Hippocampal formation (tissue), 2 donors: ENCODE measurements around the gene CCDC106.
A peak's percentile ranks its signal among the peaks of the same experiment; 100 is the strongest.

ENCODE experiments used
- DNase-seq, 2 donors: peaks; one replicate each; lab custom pipeline; 2025; lab: John Stamatoyannopoulos, UW

CCDC106 gene

DNA sequence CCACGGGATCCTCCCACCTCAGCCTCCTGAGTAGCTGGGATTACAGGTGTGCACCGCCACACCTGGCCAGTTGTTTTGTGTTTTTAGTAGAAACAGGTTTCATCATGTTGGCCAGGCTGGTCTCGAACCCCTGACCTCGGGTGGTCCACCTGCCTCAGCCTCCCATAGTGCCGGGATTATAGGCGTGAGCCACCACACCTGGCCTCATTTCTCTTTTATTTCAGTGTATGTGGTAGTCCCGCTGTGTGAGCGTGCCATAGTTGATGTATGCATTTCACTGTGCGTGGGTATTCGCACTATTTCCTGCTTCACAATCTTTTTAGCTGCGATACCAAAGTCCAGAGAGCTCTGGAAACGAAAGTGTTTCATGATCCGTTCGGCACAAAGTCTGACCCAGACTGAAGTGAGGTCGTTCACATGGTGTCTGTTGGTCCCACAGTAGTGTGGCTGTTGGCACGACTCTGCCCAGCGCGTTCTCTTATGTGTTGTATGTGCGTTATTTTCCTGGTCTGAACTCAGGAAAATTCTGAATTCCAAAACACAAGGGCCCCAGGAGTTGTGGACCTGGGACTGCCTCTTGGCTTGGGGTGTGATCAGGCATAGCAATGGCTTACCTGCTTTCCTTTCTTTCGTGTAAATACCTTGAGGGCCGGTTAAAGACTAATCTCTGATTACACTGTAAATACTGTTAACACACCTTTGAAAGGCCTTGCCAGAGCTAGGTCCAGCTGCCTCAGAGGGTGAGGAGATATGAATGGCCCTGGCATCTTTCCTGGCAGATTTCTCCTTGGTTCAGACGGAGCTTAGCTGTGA lies 35.6 kb downstream of the CCDC106 start:
- no peak for DNase-seq

DNA sequence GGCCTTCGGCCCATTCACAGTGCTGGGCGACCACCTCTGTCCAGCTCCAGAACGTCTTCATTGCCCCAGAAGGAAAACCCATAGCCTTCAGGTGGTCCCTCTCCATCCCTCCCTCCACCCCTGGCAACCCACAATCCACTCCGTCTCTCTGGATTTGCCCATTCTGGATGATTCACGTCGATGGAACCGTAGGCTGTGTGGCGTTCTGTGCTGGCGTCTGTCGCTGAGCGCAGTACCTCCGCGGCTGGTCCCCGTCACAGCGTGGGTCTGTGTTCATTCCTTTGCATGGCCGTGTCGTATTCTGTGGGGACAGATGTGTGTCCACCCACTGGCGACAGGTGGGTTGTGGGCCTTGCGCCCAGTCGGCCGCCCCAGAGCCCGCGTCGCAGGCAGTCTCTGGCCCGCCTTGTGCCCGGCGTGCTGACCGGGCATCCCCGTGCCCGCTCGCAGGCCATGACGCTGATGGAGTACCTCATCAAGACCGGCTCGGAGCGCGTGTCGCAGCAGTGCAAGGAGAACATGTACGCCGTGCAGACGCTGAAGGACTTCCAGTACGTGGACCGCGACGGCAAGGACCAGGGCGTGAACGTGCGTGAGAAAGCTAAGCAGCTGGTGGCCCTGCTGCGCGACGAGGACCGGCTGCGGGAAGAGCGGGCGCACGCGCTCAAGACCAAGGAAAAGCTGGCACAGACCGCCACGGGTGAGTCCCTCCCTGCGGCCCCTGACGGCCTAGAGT lies 37.1 kb downstream of the CCDC106 start:
- DNase-seq: no peak

DNA sequence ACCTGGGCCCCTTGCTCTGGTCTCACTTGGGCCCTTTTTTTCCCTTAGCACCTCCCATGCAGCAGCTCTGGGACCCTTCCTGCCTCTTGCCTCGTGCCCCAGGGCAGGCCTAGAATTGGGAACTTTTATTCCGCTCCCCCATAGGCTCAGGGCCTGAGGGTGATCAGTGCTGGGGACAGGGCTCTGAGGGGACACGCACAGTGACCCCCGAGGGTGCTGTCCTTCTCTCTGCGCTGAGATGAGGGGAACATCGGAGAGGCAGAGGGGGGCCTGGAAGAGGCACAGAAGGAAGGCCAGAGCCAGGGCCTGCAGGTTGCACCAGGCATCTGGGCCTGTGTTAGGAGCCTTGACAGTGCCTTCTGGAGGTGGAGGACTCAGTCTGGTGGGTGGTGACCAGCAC lies 37.8 kb downstream of the CCDC106 start:
- no peak for DNase-seq

DNA sequence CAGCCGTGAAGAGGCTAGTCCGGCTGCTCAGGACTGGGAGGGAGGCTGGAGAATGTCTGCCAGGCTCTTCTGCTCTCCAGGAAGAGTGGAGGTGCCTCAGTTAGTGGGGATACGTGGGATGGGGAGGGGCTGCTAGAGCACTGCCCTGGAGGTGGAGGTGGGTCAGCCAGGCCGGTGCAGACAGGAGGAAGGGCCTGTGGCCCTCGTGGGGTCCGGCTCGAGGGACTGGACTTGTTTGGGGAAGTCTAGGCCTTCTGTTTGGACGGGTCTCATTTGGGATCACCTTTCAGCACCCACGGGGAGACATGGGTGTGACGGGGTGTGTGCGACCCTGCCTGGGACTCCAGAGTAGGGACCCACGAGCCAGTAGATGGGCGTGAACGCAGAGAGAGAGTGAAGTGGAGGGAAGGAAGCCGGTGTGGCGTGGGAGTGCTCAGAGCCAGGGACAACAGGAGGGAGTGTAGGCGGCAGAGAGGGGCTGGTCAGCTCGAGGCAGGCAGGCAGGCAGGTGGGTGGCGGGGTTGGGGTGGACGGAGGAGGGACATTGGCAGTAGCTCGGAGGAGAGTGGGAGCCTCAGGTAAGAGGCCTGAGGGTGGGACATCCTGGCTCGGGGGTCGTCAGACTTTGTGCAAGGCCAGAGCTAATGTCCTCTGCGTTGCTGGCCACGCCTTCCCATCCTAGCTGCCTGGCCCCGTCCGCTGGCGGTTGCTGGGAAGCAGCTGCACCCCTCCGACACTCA lies 38.5 kb downstream of the CCDC106 start:
- no peak for DNase-seq

DNA sequence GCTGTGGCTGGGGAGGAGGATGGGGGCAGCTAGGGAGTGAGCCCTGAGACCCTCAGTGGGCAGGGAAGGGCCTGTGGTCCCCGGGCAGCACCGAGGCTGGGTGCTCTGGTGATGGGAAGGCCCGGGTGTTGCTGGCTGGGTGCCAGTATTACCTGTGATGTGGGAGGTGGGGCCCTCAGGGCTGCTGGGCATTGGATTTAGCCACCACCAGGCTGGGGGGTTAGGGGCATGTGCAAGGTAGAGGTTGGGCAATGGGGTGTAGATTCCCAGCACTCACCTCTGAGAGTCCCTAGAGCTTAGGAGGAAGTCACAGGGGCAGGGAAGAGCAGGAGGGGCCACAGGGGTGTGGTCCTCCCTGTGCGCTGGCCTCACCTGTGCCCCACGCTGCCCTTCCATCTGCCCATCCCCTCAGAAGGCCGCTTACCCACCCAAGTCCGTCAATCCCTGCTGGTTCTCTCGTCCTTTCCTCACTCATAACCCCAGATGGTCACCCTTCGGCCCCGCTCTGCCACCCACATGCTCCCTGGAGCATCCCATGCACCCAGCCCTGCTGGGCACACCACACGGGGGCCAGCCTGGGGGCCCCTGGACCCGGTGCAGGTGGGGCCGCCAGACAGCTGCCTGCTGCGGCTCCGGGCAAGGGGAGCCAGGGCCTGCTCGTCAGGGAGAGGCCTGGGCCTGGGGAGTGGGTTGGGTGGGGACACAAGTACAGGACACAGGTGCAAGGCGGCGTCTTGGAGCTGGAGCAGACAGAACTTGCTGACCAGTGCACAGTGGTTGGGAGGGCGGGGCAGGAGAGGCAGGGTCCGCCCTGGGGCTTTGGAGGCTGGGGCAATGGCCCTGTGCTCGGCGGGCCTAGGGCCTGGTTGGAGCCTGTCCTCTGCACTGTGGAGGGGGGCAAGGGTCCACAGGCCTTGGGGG lies 39.5 kb downstream of the CCDC106 start:
- DNase-seq: no peak

DNA sequence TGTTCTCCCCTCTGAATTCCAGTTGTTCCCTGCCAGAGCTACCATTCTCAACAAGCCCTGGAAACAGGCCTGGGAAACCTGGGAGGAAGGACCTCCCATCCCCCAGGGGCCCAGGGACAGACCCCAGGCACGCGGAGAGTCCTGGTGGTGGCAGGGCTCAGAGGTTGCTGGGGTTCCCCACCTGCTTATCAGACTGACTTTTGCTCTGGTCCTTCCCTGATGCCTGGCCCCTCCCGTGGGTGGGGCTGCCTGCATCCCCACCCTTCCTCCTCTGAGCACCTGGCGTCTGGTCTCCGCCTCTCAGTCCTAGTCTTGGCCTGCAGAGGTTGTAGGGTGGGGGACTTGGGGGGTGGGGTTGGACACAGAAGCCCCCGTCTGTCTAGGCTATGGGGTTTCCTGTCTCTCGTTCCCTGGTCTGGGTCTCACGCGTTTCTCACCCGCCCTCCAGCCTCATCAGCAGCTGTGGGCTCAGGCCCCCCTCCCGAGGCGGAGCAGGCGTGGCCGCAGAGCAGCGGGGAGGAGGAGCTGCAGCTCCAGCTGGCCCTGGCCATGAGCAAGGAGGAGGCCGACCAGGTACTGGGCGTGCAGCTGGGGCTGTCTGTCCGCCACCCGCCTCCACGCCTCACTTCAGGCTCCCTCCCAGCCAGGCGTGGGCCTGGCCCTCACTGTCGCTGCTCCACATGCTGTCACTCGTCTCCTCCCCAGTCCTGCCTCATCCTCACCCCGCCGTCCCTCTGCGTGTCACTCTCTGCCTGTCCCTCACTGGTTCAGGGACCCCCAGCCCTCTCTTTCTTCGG lies 40.6 kb downstream of the CCDC106 start:
- DNase-seq: no peak

DNA sequence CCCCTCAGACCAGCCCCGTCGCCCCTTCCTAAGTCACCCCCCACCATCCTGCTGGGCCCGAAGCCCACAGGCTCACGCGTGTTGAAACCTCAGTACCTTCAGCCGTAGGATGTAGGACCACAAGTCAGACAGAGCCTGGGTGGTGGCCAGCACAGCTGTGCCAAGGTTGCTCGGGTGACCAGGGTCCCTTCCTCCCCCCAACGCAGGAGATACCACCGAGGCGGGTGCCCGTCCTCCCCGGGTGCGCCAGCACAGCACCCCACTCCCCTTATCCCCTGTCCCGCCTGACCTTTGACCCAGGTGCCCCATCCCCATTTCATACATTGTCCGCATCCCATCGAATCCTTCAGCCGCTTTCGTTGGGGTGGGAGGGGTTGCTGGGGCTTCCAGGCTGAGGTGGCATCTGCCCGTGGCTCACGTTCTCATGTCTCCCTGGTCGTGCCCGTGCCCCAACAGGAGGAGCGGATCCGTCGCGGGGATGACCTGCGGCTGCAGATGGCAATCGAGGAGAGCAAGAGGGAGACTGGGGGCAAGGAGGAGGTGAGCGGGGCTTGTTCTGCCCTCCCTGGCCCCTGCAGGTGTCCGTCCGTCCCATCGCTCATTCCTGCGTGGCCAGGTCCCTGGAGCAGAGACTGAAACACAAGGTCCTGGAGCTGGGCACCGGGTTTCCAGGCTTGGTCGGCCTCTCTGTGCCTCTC lies 41.5 kb downstream of the CCDC106 start:
- DNase-seq: no peak

DNA sequence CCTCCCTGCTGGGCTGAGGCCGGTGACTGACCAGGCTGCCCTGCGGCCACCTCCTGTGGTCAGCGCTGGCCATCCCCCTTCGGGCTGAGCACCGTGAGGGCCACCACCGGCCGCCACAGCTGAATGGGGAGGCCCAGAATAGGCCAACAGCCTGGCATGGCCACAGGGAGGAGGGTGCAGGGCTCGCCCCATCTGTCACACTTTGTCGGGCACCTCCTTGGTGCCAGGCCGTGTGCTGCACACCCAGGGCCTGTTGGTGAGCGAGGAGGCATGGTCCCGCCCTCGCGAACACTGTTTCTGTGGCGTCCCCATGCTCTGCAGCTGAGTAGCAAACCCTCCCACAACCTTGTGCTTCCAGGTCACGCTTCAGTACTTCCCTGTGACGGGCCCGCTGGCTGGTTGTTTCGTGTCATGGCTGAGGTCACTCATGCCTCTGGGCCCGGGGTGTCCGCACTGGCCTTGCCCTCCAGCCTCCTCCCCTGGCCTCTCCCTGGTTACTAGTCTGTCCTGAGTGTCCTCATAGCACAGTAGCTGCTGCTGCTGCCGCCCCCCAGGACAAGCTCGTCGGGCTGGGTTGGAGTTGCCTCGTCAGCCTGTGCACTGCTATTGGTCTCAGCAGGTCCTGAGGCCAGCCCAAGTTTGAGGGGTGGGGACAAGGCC lies 42.2 kb downstream of the CCDC106 start:
- DNase-seq: no peak

DNA sequence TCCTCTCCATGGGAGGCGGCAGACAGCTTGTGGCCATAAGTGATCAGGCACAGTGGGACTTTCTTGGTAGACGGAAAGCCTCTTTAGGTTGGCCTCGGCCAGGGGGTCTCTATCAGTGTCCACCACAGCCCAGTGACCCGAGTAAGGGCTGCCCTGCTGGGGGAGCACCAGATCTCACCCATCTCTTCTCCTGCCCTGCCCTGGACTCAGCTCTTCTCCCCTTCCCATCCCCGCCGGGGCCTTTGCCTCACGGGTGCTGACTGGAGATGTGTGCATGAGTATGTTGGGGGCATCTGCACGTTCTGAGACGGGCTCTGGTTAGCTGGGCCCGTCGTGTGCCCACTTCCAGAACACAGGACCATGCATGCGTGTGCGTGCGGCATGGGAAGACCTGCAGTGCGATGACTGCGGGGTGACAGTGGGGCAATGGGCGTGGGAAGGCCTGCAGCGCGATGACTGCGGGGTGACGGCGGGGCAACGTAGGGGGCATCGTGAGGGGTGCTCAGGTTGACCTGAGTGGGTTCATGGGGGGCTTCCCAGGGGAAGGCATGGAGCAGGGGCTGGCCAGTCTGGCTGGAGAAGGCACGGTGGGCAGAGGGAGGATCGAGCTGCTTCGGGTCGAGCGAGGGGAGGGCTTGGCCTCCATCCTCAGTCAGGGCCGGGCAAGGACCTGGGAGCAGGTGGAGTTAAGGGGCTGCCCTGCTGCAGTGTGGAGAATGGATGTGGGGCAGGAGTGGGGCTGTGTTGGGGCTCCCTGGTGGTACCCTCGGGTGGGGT lies 42.9 kb downstream of the CCDC106 start:
- DNase-seq: no peak

DNA sequence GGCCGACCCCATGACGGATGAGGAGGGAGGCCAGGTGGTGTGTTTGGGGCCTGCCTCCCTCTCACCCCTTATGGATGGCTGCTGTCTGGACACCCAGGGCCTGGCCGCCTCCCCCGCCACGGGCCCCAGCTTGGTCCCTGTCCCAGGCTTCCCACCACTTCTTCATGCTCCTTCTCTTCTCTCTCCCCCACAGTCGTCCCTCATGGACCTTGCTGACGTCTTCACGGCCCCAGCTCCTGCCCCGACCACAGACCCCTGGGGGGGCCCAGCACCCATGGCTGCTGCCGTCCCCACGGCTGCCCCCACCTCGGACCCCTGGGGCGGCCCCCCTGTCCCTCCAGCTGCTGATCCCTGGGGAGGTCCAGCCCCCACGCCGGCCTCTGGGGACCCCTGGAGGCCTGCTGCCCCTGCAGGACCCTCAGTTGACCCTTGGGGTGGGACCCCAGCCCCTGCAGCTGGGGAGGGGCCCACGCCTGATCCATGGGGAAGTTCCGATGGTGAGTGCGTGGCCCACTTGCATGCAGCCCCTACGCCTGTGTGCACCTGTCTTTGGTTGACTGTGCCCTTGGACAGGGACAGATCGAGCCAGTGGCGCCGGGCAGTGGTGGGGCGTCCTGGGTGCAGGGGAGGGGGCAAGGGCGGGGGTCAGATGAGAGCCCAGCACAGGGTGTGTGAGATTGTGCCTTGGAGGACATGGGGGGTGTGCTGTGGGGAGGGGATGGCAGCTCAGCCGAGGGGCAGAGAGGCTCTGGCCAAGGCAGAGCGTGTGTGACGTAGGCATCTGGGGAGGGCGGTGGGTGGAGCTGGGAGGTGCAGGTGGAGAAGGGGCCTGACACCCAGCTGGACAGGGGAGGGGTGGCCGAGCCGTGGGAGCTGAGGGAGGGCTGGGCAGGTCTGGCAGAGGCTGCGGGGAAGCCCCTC lies 43.8 kb downstream of the CCDC106 start:
- DNase-seq: no peak

DNA sequence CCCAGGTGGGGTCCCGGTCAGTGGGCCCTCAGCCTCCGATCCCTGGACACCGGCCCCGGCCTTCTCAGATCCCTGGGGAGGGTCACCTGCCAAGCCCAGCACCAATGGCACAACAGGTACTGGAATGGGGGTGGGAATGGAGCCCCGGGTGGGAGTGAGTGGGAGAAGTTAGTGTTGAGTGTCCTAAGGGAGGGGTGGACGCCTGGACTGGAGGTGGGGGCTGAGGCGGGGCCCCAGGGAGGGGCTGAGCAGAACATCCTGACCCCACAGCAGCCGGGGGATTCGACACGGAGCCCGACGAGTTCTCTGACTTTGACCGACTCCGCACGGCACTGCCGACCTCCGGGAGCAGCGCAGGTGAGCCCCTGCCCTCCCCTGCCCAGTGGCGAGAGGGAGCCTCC lies 44.7 kb downstream of the CCDC106 start:
- DNase-seq: no peak

DNA sequence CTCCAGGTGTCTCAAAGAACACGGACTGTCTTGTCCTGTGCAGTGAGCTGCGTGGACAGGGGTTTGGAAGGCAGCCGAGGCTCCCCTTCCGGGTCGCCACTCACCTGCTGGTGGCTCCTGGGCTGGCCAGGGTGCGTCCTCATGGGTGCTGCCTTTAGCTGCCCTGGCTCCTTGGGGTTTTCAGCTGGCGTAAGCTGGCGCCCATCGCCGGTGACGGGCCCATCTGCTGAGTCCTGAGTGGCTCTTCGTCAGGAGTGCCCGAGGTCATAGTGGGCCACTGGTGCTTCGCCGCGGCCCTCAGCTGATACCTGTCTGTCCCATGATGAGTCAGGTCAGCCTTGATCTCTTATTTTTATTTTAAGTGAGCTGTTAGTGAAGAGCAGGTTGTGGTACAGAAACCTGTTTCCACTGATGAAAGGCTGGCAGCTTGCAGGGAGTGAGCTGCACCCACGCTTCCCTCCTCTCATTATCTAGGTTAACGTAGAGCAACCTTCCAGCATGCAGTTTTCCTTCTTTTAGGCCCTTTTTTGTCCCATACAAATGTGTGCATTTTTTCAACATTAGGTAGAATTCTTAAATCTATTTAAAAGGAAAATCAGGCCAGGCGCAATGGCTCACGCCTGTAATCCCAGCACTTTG lies 45.4 kb downstream of the CCDC106 start:
- DNase-seq: peak in 1 of 2 donors; percentile 17

DNA sequence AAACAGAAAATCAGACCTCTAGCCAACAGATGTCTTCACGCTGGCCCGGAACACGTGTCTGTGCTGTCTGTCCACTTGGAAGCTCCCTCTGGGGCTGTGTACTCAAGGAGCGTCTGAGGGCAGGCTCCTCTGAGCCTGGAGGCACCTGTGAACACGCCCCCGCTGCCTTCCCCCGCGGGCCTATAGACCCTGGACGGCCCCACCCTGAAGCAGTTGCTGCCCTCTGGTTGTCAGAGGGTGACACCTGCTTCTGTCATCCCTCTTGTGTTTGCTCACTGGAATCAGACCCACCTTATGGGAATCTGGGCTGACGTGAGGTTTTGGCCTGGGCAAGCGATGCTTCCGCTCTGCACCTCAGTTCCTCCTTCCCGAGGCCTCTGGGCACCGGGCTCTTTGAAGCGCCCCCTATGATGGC lies 46.2 kb downstream of the CCDC106 start:
- DNase-seq: no peak

DNA sequence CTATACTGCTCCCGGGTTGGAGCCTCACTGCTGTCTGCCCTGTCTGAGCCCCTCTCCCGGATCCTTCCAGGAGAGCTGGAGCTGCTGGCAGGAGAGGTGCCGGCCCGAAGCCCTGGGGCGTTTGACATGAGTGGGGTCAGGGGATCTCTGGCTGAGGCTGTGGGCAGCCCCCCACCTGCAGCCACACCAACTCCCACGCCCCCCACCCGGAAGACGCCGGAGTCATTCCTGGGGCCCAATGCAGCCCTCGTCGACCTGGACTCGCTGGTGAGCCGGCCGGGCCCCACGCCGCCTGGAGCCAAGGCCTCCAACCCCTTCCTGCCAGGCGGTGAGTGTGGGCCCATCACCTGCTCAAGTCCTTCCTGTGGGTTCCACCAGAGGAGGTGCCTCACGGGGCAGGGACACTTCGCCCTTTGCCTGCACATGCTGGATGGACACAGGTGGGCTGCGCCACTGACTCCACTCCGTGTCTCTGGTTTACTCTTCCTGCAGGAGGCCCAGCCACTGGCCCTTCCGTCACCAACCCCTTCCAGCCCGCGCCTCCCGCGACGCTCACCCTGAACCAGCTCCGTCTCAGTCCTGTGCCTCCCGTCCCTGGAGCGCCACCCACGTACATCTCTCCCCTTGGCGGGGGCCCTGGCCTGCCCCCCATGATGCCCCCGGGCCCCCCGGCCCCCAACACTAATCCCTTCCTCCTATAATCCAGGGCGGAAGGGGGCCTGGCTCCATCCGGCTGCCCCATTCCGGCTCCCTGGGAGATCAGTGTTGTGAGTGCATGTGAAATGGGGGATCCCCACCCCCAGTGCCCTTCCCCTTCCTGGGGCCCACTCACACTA lies 46.9 kb downstream of the CCDC106 start:
- DNase-seq: no peak

DNA sequence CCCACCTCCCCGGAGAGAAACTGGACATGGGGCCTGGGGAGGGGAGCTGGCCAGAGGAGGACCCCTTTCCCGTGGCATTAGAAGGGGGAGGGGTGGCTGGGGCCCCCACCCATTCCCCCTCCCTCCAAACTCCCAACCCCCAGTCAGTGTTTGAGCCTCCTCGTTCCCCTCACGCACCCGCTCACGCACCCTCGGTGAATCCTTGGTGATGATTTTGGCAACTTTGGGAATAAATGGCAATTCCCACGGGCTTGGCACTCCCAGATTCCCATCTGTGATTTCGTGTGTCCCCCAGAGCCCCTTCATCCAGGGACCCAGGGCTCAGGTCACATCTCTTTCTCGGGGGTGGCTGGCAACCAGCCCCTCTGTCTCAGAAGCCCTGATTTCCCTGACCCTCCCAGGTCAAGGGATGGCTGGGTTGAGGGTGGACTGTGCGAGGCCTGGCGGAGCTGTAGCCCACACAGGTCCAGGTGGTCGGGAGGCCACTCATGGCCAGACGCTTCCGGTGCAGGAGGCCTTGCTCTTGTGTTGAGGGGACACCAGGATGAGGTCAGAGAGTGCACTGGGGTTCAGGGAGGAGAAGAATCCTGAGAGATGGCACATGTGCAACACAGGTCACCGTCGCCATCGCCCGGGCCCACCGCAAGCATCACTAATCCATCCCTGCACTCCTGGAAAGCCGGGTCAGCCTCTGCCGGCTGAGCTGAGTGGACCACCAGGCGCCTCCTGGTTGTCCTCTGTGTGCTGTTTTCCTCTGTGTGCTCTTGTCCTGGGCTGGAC lies 47.7 kb downstream of the CCDC106 start:
- DNase-seq: no peak
